HG03108 (cell line): ENCODE data around the gene STC2.
"Not testable (repeated sequence)": the region's sequence is repeated elsewhere in the genome, so short reads cannot be mapped to it uniquely, and the experiment has no call there.

Experiments
- ATAC-seq: cut with Tn5 transposase; IDR thresholded peaks from one replicate; pipeline ENCODE4 v1.9.1; 2021; ENCODE audit warnings: moderate library complexity; ENCODE audit not compliant: unreplicated experiment

The STC2 gene

DNA sequence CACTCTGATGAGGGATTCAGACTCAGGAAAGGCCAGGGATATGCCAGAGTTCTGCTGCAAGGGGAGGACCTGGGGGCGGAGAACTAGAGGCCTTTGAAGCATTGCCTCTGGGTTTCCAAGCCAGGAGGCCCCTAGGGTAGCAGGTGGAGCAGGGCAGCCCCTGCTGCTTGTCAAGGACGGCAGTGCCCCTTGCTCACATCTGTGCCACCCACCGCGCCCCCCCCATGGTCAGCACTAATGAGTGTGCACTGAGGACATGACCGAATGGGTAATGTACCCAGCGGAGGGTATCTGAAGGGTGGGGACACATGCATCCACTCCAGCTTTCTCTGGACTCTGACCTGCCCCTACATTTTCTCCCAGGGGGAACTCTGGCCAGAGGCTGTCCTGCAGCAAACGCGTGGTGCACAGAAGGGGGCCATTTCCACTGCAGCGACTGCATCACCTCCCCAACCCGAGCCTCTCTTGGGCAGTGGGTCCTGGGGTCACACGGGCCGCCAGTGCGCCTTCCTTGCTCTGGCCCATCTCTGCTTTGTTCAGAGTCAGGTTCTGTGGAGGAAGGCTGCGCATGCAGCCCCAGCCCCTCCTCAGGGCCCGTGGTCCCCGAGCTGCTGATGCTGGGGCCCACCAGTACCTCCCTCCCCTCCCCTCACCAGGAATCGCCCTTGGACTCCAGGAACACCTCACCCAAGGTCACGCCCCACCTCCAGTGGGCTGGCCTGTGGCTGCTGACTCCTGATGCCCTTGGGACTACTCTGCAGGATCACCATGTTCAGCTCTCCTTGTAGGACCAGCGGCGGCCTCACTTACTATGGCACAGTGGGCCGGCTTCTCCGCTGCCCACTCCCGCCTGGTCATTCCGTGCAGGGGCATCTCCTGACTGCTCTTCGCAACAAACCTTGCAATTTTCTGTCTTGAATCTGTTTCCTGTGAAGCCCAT lies 31.2 kb downstream of the STC2 start:
- ATAC-seq = no peak

DNA sequence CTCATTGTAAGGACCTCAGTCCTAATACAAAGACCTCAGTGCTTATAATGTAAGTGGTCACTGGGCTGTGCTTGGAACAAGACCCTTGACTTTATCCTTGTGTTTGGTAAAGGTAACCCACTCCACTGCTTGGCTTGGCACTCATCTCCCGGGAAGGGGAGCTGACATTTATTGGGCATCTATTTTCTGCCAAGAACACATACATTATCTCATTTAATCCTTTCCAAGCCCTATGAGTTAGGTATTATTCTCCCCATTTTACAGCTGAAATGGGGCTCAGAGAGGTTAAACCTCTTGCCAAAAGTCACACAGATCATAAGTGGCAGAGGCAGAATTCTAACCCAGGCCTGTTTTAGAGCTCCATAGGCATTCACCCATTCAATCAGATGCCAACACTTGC lies 32.4 kb downstream of the STC2 start:
- no peak for ATAC-seq

- no peak for ATAC-seq
Measured at GRCh38 chr5:173294673-173295320, 33.4 kb downstream of the STC2 start.

- peak; percentile 64 for ATAC-seq
Measured at GRCh38 chr5:173293817-173294672, 34.2 kb downstream of the STC2 start.

DNA sequence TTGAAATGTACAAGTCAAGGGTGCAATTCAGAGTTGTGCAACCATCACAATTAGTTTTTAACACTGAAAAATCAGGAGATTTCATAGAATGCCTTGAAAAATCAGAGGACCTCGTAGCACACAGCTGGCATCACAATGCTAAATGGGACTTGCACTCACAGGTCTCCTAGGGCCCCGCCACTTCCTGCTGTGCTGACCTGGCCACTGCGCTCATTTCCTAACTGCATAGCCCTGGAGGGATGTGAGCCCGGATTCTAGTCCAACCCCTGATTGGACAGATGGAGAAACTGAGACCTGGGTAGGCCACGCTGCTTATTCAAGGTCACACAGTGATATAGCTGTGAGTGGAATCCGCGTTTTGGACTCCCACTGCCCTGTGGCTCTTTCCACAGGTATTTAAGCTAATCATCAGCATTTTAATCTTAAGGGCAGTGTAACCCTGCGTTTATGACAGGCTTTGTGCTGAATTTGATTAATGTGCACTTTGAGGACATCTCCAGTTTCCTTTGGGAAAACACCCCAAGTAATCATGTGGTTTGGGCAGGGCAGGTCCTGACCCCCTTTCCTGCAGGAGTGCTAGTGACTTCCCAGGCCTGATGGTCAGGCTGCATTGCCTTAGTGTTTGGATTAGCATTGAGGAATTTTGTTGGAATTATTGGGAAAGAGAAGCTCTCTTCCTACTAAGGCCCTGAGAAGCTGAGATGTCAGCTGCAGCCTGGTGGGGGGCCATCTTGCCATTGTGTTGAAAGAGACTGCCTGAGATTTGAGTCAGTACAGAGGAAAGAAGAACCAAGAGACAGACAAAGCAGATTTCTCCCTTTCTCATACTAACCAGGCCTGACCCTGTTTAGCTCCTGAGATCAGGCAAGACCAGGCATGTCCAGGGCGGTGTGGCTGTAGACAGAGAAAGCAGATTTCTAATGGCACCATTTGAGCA lies 36.2 kb downstream of the STC2 start:
- no peak for ATAC-seq

- ATAC-seq = no peak
Measured at GRCh38 chr5:173290477-173291131, 37.6 kb downstream of the STC2 start.

GRCh38 chr5:173289372-173289771 lies 38.8 kb downstream of the STC2 start:
- ATAC-seq = no peak

- ATAC-seq = no peak
Measured at GRCh38 chr5:173288632-173289031, 39.6 kb downstream of the STC2 start.

- ATAC-seq = no peak
Measured at GRCh38 chr5:173287086-173287485, 41.1 kb downstream of the STC2 start.

DNA sequence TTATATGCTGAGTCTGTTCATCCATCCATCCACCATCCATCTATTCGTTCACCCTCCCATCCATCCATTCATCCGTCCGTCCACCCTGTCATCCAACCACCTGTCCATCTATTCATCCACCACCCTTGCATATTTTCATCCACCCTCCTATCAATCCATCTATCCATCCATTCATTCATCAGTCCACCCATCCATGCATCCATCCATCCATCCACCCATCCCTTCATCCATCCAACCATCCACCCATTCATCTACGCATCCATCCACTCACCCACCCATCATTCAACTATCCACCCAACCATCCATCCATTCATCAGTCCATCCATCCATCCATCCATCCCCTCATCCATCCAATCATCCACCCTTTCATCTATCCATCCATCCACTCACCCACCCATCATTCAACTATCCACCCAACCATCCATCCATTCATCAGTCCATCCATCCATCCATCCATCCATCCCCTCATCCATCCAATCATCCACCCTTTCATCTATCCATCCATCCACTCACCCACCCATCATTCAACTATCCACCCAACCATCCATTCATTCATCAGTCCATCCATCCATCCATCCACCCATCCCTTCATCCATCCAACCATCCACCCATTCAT lies 43.8 kb downstream of the STC2 start:
- ATAC-seq = not testable (repeated sequence)

- ATAC-seq = peak; percentile 84
Measured at GRCh38 chr5:173283318-173284288, 44.6 kb downstream of the STC2 start.

- no peak for ATAC-seq
Measured at GRCh38 chr5:173282916-173283315, 45.3 kb downstream of the STC2 start.

- no peak for ATAC-seq
Measured at GRCh38 chr5:173281910-173282309, 46.3 kb downstream of the STC2 start.

GRCh38 chr5:173279166-173279565 lies 49.0 kb downstream of the STC2 start:
- ATAC-seq = no peak

- no peak for ATAC-seq
Measured at GRCh38 chr5:173278641-173279040, 49.6 kb downstream of the STC2 start.

DNA sequence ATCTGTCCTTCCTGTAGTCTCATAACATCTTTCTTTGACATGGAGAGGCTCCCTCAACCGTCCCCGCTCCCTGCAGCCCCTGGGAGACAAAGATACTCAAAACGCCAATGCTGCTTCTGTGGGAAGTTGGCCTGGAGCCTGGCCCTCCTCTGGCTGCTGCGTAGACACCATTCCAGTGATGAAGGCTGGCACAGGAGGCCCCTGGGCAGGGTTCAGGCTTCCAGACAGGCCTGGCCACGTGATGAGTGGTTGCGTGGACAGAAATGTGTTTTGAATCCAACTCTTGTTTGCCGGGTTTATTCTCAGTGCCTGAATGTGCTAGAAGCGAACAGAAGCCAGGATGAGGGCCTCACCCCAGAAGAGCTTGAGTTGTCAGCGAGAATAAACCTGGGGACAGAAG lies 50.0 kb downstream of the STC2 start:
- no peak for ATAC-seq

- ATAC-seq = no peak
Measured at GRCh38 chr5:173274771-173275170, 53.4 kb downstream of the STC2 start.

- ATAC-seq = no peak
Measured at GRCh38 chr5:173271419-173271818, 56.8 kb downstream of the STC2 start.
